Stimulated activated CD4-positive, alpha-beta T cell treated with anti-CD3 and anti-CD28 coated beads, Interleukin-1b, Interleukin-23, amount 100 ng/mL, for 24 hours (primary cell): ENCODE measurements around the gene SAFB.
"Not testable (repeated sequence)": the region's sequence is repeated elsewhere in the genome, so short reads cannot be mapped to it uniquely, and the experiment has no call there.

Experiments used
- DNase-seq, 4 experiments: peaks; one replicate each; pipeline ENCODE4 v3.0.0-alpha.2; 2020; ENCODE audit warnings: low read depth in 4 of 4, low spot score in 1 of 4

Gene SAFB

DNA sequence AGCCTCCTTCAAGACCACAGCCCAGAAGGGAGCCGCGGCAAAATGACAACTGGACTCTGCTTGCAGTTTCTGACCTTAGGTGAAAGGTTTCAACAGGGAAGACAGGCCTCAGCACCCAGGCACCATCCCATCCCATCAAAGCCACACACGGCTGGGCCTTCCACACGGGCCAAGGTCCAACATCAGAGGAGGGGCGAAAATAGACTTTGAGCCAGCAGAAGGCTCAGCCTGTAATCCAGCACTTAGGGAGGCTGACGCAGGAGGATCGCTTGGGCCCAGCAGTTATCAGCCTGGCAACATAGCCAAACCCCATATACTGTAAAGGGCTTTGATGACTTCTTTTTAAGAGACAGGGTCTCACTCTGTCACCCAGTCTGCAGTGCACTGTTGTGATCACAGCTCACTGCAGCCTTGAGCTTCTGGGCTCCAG lies 28.3 kb upstream of the SAFB start:
- DNase-seq, result no peak

DNA sequence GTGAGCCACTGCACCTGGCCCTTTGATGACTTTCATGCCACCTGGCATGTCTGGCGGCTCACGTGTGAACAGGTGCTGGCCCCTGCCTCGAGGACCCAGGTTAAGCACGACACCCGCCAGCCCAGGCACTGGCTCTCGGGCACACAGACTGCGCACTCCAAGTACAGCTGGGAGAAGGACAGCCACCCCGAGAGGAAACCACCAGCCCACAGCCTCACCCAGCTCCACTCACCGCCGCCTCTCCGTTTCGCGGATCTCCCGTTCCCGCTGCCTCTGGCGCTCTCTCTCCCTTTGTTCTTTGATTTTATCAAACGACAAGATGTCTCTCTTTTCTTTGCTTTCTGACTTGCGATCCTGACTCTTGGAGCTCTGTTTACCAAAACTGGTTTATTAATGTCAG lies 27.8 kb upstream of the SAFB start:
- DNase-seq, result no peak

DNA sequence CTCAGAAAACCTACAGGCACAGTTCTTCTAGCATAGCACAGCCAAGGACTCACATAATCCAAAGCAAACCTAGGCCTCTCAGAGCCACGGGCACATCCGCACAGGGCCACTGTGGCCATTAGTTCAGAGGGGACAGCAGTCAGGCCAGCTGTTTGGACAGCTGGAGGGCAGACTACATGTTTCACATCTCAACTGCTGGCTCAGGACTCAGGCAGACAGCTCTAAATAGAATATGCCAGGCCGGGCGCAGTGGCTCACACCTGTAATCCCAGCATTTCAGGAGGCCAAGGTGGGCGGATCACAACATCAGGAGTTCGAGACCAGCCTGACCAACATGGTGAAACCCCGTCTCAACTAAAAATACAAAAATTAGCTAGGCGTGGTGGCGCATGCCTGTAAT lies 27.1 kb upstream of the SAFB start:
- DNase-seq, result no peak

DNA sequence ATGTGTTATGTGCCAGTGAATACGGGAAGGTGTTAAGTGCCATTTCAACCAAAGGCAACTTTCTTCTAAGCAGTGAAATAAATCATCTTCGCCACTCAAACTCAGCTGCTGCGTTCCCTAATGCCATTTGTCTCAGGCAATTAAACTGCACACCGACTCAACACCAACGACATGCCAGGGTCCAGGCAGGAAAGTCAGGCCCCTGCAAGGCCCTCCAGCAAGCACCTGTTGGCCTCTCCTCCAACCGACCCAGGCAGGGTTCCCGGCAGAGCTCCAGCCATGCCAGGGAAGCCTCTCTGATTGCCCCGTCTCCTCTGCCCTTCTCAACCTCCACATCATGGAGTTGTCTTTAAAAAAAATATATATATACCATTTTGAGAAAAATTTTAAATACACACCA lies 22.1 kb upstream of the SAFB start:
- DNase-seq, result no peak

DNA sequence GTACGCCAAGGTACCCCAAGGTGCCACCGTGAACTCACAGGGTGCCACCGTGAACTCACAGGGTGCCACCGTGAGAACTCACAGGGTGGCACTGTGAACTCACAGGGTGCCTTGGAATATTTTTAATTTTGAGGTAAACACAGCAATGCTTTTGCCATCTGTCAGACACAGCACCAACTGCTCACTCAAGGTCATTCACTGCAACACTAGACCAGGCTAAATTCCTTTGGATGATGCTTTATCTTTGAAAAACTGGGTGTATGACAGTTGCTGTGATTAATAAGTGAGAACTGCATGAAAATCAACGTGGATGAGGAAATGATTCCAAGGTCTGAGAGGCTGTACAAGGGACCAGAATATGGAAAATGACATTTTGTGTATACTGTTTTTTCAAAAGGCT lies 19.3 kb upstream of the SAFB start:
- no peak for DNase-seq

DNA sequence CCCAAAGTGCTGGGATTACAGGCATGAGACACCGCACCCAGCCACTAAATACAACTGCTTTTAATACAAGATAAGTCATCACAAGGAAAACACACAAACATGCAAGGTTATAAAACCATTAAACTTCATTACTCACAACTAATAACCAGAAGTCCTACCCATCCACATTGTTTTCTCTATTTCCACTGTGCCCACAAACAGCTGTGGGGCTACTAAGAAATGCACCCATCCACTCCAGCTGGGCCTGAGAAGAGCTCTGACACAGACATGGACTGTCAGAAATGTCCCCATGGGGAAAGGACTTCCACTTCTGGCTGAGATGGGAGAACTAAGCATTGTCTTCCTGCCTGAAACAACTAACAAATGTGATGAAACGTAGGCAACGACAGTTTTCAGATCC lies 17.5 kb upstream of the SAFB start:
- no peak for DNase-seq

DNA sequence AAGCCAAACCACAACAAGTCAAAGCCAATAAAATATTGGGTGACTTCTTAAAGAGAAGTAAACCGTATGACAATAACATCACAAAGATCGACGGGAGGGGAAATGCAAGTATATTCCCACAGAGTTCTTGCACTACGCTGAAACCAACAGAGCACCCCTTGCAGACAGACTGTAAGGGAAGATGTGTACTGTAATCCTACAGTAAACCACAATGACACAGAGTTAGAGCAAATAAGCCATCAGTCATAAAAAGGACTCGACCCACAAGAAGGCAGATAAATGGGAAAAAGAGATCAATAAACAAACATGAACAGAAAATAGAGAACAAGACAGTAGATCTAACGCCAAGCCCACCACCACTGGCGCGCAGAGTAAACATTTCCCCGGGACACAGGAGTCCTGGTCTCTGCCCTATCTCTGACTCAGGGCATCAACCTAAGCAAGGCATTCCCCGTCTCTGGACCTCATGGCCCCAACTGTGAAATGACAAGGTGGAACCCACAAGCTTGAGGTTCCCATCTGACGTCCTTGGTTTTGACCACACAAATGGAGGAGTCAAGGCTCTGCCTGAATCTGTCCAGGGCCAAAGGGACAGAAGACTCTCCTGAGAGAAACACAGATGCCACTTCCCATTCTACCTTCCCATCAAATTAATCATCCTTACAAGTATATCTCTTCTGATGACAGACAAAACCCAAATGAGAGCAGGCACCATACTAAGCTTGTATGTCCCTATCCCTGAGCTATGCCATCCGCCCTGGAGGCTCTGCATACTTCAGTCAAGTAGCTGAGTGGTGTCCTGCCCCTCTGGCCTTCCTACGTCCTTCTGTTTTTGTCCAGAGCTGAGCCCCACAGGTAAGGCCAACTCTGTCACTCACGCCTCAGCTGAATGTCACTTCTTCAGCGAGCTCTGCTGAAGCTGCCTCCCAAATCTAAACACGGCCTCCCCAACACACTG lies 15.3 kb upstream of the SAFB start:
- no peak for DNase-seq

DNA sequence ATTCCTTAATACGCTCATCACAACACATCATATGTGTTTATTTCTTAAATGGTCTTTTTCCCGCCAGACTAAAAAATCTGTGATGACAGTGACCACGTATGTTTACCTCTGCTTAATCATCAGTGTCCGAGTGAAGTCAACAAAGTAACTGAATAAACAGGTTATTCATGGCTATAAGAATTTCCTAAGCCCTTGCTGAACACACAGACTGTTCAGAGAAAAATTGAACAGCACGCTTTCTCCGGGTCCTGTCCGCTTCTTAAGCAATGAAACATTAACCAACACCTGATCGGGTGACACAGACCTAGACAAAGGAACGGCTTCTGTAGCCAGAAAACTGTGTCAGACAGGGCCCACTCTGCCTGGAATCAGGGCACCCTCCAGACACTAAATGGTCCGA lies 14.6 kb upstream of the SAFB start:
- no peak for DNase-seq

DNA sequence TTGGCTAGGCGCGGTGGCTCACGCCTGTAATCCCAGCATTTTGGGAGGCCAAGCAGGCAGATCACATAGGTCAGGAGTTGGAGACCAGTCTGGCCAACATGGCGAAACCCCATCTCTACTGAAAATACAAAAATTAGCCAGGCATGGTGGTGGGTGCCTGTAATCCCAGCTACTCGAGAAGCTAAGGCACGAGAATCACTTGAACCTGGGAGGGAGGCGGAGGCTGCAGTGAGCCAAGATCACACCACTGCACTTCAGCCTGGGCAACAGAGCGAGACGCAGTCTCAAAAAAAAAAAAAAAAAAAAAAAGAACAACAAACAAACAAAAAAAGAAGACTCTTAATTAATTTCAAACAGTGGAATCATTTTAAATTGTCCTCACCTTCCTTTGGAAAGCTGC lies 14.1 kb upstream of the SAFB start:
- not testable (repeated sequence) for DNase-seq

DNA sequence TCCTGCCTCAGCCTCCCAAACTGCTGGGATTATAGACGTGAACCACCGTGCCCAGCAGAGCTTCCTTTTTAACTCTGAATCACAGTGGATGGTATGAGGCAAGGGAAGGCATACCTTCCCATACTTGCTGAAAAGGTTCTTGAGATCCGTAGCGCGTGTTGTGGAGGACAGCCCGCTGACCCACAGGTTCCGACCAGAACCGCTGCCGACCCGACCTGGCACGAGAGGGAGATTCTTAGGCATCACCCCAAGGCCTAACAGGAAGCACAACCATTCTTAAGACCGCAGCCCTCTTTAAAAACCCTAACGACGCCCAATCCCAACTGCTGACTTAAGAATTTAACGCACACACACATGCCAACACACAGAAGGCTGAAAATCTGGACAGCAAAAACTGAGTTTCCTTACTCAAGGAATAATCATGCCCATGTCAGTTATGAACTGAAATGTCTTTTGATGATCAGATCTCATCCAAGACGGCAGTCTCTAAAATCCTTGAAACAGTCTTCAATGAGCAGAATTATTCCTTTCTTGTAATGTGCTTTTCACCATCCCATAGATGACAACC lies 12.9 kb upstream of the SAFB start:
- no peak for DNase-seq

DNA sequence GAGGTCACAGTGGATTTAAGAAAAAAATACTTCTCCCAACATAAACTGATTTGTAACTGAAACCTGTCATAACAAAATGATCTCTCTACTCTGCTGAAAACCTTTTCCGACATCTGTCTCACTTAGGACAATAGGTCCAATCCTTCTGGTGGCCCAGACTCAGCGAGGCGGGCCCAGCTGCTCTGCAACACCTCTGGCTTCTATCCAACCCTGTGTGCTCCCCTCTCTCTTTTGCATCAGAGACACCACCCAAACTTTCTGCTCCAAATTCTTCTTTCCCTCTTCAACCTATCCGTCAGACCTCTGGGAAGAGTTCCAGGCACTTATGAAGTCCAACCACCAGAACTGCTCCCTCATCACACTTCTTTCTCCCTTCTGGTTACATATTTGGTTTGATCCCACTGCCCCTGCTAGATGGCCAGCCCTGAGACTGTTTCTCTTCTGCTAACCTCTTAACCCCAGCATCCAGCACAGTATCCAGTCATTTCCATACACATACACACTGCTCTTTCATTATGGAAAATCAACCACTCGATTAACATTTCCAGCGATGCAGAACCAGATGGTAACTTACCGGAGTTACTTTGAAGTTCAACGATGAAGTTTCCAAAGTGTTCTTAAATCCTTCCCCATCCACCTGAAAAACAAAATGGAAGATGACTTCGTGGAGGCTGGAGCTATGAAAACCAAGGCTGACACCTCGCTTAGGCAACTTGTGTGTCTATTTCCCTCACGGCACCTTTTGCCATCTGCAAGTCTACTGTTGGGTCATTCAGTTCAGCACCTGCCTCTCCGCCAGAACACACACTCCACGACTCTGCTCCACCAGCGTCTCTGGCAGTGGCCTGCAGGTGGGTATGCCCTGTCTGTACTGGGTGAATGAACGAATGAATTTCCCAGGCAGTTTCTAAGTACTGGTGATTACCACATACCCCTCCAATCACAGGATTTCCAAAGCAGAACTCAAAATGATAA lies 9.7 kb upstream of the SAFB start:
- no peak for DNase-seq

DNA sequence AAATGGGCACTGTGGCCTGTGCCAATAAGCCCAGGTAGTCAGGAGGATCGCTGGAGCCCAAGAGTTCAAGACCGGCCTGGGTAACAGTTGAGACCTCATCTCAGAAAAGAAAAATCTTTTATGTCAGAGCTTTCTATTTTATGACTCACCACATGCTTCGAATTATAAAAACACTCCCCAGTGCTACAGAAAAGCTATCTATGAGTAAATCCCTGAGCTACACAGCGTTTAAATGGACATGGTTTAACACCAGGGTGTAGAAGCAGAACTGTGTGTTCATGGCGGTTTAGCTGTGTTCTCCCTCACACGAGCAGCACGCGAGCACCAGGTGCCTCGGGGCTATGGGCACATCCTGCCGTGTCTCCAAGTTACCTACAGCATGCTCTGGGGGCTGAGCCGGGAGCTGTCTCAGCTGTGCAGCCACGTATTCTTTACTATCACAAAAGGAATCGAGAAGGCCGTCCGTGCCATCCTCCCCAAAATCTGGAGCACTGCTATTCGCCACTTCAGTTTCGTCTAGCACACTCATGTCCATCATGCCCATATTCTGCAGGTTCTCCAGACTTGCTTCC lies 7.0 kb upstream of the SAFB start:
- no peak for DNase-seq

DNA sequence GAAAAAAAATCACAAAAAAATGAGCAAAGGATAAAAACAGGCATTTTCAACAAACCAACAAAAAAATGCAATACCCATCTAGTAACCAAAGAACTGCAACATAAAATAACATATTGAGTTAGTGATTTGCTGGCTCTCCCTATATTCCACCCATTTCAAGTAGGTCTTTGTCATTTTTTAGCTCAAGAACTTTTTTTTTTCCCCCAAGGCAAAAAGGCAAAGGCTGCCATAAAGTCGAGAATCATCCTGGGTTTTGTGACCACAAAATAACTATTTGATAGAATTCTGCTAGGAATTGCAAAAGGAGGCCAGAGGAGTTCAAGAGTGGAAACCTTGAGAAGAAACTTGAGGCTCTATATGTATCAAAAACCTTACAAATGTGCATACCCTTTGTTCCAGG lies 5.8 kb upstream of the SAFB start:
- no peak for DNase-seq

DNA sequence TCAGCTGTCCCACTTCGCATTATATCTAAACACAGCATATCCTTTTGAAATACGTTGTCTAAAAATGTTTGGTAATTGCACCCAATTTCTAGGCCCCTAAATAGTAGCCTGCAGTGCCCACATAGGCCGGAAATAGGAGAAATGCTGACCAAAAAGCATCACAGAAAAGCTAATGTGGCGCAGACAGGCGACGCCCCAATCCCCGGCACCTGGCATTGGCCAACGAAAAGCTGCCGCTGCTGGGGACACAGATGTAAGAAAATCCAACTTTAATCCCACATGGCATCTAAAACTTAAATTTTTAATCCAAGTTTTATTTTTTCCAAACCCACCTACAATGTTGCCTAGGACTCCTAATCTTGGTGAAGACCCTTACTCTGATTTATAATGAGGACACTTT lies 4.3 kb upstream of the SAFB start:
- DNase-seq, result no peak

DNA sequence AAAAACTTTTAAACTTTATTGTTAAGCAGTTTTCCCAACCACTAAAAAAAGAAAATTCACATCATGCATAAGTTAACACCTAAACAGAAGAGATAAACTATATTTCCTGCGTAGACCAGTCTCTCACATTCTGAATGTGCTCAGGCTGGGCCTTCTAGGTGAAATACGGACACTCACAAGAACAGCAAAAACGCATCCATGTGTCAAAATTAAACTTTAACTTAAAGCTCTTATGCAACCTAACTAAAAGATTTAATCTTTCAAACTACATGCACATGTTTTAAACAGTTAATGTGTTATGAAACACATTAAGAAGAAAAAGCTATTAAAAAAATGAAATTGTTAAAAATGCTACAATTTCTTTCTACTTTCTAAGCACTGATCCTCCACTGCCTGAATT lies 2.9 kb upstream of the SAFB start:
- DNase-seq, result no peak

DNA sequence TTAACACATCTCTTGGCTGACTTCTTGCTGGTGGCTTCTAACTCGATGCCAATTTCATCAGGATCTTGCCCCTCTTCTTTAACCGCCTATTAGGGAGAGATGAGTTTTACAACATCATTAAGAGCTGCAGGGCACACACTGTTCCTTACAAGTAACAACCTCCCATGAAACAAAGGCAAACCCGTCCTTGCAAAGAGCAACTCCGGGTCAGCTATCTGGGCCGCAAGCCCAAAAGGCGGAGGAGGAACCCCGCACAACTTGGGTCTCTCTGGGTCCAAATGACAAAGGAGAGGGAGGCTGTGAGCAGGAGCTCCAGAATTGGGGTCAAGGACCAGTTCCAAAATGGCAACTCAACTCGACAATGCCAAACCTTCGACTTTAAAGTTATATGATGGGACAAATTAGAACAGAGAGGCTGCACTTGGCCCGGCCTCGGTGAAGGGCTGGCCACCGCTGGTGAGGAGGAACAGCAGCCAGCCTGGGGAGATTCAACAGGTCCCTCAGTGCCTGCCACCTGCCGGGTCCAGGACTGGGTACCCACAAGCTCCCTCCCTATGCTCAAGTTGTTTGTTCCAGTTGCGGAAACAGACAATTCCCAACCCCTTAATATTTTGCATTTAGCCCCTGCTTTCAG lies 1.5 kb upstream of the SAFB start:
- DNase-seq, result no peak

DNA sequence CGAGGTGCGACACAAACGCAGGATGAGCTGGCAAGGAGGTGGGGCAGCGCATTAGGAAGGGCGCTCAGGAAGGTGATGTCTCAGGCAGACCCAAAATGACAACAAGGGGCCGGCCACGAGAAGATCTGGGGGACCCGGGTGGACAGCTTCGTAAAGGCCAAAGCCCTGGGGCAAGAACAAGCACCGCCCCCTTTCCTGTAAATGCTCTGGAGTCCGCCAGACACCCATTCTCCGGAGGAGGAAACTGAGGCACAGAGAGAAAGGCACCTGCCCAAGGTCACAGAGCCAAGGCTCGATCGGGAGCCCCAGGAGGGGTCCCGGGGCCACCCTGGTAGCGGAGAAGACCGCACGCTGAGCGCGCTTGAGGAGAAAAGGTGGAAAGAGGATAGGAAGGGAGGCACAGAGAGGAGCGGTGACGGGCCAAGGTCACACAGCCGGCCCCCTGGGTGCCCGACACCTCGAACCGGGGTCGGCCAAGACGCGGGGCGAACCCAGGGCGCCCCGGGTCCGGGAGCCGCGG lies 878 bp upstream of the SAFB start:
- no peak for DNase-seq

DNA sequence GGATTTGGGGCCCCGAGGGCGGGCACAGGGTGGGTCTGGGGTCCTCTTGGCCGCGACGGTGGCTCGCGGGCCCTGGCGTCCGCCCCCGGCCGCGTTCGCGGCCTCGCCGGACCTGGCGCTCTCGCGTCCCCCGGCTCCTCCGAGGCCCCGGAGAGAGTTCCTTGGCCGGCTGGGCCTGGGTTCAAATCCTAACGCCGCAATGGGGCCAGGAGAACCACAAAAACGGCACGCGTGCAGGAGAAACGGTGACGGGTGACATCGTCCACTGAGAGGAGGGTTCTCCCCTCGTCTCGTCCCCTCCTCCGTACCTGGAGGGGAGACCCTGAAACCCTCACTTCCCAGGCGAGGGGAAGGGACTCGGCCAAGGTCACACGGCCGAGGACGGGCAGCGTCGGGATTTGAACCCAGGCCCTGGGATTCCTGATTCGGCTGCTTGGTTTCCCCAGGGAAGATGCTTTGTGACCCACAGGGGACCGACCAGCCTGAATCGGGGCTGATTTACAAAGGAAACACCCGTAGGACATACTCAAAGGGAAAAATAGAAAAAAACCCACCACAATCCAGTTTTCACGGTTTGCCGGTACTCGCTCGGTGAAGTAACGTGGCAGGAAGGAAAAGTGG lies 624 bp downstream of the SAFB start:
- no peak for DNase-seq

DNA sequence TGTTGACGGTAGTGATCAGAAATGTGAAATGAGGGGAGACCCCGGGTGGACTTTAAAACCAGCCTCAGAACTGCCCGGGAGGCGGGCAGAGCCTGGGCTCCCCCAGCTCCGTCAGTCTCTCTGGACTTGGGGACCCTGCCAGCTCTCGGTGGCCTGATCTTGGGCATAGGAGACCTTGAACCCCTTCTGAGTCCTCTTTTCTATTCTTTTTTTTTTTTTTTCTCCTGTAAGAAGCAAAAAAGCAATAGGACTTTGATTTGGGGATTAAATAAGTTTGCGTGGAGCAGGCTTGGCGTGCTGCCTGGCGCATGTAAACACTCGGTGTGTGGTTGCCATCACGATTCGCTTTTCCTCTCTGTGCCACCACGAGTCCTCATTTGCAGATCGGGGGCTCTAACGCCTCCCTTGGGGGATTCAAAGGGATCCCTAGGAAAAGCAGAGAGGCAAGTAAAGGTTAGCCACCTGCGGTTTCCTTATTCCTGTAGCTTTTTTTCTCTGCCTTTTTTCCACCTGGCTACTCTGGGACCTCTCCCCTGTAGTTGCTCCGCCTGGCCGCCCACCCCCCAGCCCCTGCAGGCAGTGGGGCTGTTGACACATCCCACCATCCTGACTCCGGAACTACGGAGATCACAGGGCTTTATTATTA lies 1.3 kb downstream of the SAFB start:
- DNase-seq, result no peak
